Measurements from ENCODE around the gene KLHL18. TPM values are rescaled to one million over a fixed set of nuclear protein-coding genes. Genes with fewer than 3 reads are reported as not detected.
"Not testable (repeated sequence)": the region's sequence is repeated elsewhere in the genome, so short reads cannot be mapped to it uniquely, and the experiment has no call there.

The KLHL18 gene
- polyA plus RNA-seq, 1 donor from 2014 or later = 37.0 TPM

- no peaks in the 10 kb centered on the region for H3K36me3 ChIP-seq (ENCODE audit: insufficient read depth, low read length)
- no peaks in the 10 kb centered on the region for H3K79me2 ChIP-seq (replicated peaks; ENCODE audit: insufficient read depth, low read length)
- no peaks in the 10 kb centered on the region for H4K20me1 ChIP-seq (ENCODE audit: insufficient read depth)
- no peaks in the 10 kb centered on the region for H3K27me3 ChIP-seq (ENCODE audit: insufficient read depth, low read depth, low read length)
- H3K4me3 ChIP-seq (ENCODE audit: low read length) = no peak overlapping the region
- no peaks in the 10 kb centered on the region for H3F3A ChIP-seq (ENCODE audit: insufficient read depth, low read length, poor library complexity, severe bottlenecking)
- no peak overlapping the region for H3K4me2 ChIP-seq (ENCODE audit: low read length)
- TF ChIP-seq RAD21 (conservative IDR thresholded peaks at IDR 0.05) (no peak), TAF1 (IDR thresholded peaks at IDR 0.05; ENCODE audit: low read depth) (no peak), EZH2 (IDR thresholded peaks at IDR 0.05; ENCODE audit: borderline replicate concordance, insufficient read depth, low read length, poor library complexity, severe bottlenecking) (no peak), MXI1 (conservative IDR thresholded peaks at IDR 0.05; ENCODE audit: poor library complexity, severe bottlenecking) (no peak), CTCF (IDR thresholded peaks at IDR 0.05; ENCODE audit: poor library complexity, severe bottlenecking) (no peak), REST (IDR thresholded peaks at IDR 0.05; ENCODE audit: borderline replicate concordance) (no peak), SMC3 (conservative IDR thresholded peaks at IDR 0.05; ENCODE audit: poor library complexity) (no peak), EP300 (conservative IDR thresholded peaks at IDR 0.05; ENCODE audit: poor library complexity, severe bottlenecking) (no peak), POLR2AphosphoS5 (IDR thresholded peaks at IDR 0.05) (no peak)
- H3K9ac ChIP-seq (ENCODE audit: low read length) = no peak overlapping the region
- no peak overlapping the region for H2AFZ ChIP-seq (ENCODE audit: low read depth, low read length)
- H3K9me3 ChIP-seq (ENCODE audit: low read length) = no peaks in the 10 kb centered on the region
- no peaks in the 10 kb centered on the region for H3K9me2 ChIP-seq (ENCODE audit: insufficient read depth, low read length)
- H3K27ac ChIP-seq (ENCODE audit: low read length) = no peak overlapping the region
Observed at GRCh38 chr3:47367631-47368030, 84.9 kb downstream of the KLHL18 start.

GRCh38 chr3:47370020-47370419, 87.3 kb downstream of the KLHL18 start:
- not testable (repeated sequence) for H3K9me3 ChIP-seq (ENCODE audit: low read length); H2AFZ ChIP-seq (ENCODE audit: low read depth, low read length); H3K4me3 ChIP-seq (ENCODE audit: low read length); H3K27me3 ChIP-seq (ENCODE audit: insufficient read depth, low read depth, low read length); H3K9ac ChIP-seq (ENCODE audit: low read length); H3K4me2 ChIP-seq (ENCODE audit: low read length); H4K20me1 ChIP-seq (ENCODE audit: insufficient read depth); H3K79me2 ChIP-seq (replicated peaks; ENCODE audit: insufficient read depth, low read length); H3F3A ChIP-seq (ENCODE audit: insufficient read depth, low read length, poor library complexity, severe bottlenecking); H3K36me3 ChIP-seq (ENCODE audit: insufficient read depth, low read length); H3K27ac ChIP-seq (ENCODE audit: low read length); H3K9me2 ChIP-seq (ENCODE audit: insufficient read depth, low read length)
